ENCODE results near the gene HLA-DOB. TPM values are rescaled to one million over a fixed set of nuclear protein-coding genes. Genes with fewer than 3 reads are reported as not detected.
A peak's percentile ranks its signal among the peaks of the same experiment; 100 is the strongest.

The HLA-DOB gene
- total and polyA plus RNA-seq, 2 of the 13 experiments (the other 11 are each of a cell fraction or from before 2014, with no cell fraction given) = not detected

DNA sequence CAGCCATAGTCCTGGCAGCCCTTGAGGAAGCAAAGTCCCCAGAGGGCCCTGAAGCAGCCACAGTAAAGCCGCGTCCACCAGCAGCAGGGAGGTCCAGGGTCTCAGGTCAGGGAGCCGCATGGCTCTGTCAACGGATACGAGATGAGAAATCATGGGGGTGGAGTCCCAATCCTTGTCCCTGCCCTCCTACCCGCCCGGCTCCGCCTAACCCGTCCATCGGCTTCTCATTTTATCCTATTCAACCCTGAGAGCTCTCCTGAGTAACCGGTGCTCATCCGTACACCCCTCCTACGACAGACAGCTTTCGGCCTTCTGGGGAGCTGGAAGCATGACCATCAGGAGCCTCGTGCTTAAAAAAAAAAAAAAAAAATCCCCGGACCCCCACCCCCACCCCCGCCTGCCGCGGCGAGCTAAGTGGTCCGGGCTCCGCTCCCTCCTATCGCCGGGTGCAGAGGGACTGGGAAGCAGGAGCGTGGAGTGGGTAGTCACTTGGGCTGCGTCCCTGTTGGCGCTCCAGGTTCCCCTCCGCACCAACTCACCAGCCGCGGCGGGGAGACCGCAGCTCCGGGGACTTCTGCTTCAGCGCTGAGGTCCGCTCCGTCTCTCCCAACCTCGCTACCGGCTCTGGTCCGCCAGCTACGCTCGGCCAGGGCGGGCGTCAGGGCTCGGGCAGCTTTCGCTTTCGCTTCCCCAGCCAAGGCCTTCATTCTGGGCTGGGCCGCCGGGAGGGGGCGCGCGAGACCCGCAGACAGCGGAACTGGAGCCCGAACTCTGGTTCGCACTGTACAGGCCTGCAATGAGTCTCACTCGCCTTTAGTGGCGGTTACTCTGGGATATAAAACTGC is 21.5 kb upstream of the HLA-DOB start, which contains the start of gene TAP2 (continued):
- TF ChIP-seq ZFP82 (CRISPR knock-in tag; IDR thresholded peaks at IDR 0.05; ENCODE audit: borderline replicate concordance) = 0 out of 2 replicates have a peak, but pooled peaks have one; percentile 40
- peak; percentile 21 for TF ChIP-seq ZNF883 (CRISPR knock-in tag; IDR thresholded peaks at IDR 0.05; ENCODE audit: not compliant biosample characterization)
- TF ChIP-seq, protein P1, sequence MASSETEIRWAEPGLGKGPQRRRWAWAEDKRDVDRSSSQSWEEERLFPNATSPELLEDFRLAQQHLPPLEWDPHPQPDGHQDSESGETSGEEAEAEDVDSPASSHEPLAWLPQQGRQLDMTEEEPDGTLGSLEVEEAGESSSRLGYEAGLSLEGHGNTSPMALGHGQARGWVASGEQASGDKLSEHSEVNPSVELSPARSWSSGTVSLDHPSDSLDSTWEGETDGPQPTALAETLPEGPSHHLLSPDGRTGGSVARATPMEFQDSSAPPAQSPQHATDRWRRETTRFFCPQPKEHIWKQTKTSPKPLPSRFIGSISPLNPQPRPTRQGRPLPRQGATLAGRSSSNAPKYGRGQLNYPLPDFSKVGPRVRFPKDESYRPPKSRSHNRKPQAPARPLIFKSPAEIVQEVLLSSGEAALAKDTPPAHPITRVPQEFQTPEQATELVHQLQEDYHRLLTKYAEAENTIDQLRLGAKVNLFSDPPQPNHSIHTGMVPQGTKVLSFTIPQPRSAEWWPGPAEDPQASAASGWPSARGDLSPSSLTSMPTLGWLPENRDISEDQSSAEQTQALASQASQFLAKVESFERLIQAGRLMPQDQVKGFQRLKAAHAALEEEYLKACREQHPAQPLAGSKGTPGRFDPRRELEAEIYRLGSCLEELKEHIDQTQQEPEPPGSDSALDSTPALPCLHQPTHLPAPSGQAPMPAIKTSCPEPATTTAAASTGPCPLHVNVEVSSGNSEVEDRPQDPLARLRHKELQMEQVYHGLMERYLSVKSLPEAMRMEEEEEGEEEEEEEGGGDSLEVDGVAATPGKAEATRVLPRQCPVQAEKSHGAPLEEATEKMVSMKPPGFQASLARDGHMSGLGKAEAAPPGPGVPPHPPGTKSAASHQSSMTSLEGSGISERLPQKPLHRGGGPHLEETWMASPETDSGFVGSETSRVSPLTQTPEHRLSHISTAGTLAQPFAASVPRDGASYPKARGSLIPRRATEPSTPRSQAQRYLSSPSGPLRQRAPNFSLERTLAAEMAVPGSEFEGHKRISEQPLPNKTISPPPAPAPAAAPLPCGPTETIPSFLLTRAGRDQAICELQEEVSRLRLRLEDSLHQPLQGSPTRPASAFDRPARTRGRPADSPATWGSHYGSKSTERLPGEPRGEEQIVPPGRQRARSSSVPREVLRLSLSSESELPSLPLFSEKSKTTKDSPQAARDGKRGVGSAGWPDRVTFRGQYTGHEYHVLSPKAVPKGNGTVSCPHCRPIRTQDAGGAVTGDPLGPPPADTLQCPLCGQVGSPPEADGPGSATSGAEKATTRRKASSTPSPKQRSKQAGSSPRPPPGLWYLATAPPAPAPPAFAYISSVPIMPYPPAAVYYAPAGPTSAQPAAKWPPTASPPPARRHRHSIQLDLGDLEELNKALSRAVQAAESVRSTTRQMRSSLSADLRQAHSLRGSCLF (CRISPR knock-in tag; IDR thresholded peaks at IDR 0.05; ENCODE audit: borderline replicate concordance) = peak; percentile 66; the same call in 1 of the 2 replicates
- TF ChIP-seq ZNF33B (CRISPR knock-in tag; IDR thresholded peaks at IDR 0.05) = peak; percentile 87; the same call in 1 of the 2 replicates
- peak; percentile 50; the same call in 1 of the 2 replicates for TF ChIP-seq FOXO1 (CRISPR knock-in tag; IDR thresholded peaks at IDR 0.05)
- TF ChIP-seq, protein P2, sequence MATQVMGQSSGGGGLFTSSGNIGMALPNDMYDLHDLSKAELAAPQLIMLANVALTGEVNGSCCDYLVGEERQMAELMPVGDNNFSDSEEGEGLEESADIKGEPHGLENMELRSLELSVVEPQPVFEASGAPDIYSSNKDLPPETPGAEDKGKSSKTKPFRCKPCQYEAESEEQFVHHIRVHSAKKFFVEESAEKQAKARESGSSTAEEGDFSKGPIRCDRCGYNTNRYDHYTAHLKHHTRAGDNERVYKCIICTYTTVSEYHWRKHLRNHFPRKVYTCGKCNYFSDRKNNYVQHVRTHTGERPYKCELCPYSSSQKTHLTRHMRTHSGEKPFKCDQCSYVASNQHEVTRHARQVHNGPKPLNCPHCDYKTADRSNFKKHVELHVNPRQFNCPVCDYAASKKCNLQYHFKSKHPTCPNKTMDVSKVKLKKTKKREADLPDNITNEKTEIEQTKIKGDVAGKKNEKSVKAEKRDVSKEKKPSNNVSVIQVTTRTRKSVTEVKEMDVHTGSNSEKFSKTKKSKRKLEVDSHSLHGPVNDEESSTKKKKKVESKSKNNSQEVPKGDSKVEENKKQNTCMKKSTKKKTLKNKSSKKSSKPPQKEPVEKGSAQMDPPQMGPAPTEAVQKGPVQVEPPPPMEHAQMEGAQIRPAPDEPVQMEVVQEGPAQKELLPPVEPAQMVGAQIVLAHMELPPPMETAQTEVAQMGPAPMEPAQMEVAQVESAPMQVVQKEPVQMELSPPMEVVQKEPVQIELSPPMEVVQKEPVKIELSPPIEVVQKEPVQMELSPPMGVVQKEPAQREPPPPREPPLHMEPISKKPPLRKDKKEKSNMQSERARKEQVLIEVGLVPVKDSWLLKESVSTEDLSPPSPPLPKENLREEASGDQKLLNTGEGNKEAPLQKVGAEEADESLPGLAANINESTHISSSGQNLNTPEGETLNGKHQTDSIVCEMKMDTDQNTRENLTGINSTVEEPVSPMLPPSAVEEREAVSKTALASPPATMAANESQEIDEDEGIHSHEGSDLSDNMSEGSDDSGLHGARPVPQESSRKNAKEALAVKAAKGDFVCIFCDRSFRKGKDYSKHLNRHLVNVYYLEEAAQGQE (IDR thresholded peaks at IDR 0.05; ENCODE audit: borderline replicate concordance in 1 of 2, low read depth in 1 of 2, low read length in 2 of 2) = no peak
- TF ChIP-seq ADNP (CRISPR knock-in tag; IDR thresholded peaks at IDR 0.05) = 0 out of 2 replicates have a peak, but pooled peaks have one; percentile 7
- TF ChIP-seq, protein P3, sequence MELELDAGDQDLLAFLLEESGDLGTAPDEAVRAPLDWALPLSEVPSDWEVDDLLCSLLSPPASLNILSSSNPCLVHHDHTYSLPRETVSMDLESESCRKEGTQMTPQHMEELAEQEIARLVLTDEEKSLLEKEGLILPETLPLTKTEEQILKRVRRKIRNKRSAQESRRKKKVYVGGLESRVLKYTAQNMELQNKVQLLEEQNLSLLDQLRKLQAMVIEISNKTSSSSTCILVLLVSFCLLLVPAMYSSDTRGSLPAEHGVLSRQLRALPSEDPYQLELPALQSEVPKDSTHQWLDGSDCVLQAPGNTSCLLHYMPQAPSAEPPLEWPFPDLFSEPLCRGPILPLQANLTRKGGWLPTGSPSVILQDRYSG (CRISPR knock-in tag; IDR thresholded peaks at IDR 0.05) = peak; percentile 39; the same call in 1 of the 2 replicates
- no peak for TF ChIP-seq CHD2 (IDR thresholded peaks at IDR 0.05; ENCODE audit: low read depth, low read length)

Measured in HepG2 (cell line).